Mesendoderm (in vitro differentiated cells): ENCODE measurements around the gene LSM3.

Experiments
- DNase-seq: peaks from one replicate; pipeline ENCODE4 v3.0.0; 2013
- H2AK5ac ChIP-seq: 2 replicates; pipeline ENCODE4 v1.6.1; 2013; ENCODE audit warnings: low read length, inconsistent platforms
- H2BK120ac ChIP-seq: 2 replicates; pipeline ENCODE4 v1.6.1; 2013; ENCODE audit warnings: low read depth, mild to moderate bottlenecking, low read length, moderate library complexity, mixed read lengths
- H2BK15ac ChIP-seq: replicated peaks from 2 replicates; pipeline ENCODE4 v1.6.1; 2013; ENCODE audit warnings: low read depth, mild to moderate bottlenecking, moderate library complexity
- H2BK5ac ChIP-seq: 2 replicates; pipeline ENCODE4 v1.6.1; 2013; ENCODE audit warnings: low read length, inconsistent platforms
- H3K18ac ChIP-seq: 2 replicates; pipeline ENCODE4 v1.6.1; 2013; ENCODE audit warnings: mild to moderate bottlenecking, low read length, mixed read lengths
- H3K23ac ChIP-seq: one replicate; pipeline ENCODE4 v1.6.1; 2013; ENCODE audit warnings: low read length
- H3K27ac ChIP-seq: 2 replicates; pipeline ENCODE4 v1.5.1; 2013; ENCODE audit warnings: low read depth, mild to moderate bottlenecking, inconsistent platforms, low read length, moderate library complexity
- H3K27me3 ChIP-seq: 2 replicates; pipeline ENCODE4 v1.6.1; 2013; ENCODE audit warnings: low read length, control low read depth, mild to moderate bottlenecking, inconsistent platforms; ENCODE audit not compliant: insufficient read depth, poor library complexity
- H3K36me3 ChIP-seq: 2 replicates; pipeline ENCODE4 v1.6.1; 2013; ENCODE audit warnings: low read length, inconsistent platforms; ENCODE audit not compliant: control insufficient read depth, insufficient read depth
- H3K4ac ChIP-seq: one replicate; pipeline ENCODE4 v1.6.1; 2013; ENCODE audit warnings: low read depth, mild to moderate bottlenecking, low read length, moderate library complexity
- H3K4me1 ChIP-seq: 2 replicates; pipeline ENCODE4 v1.6.1; 2013; ENCODE audit warnings: low read depth, low read length, inconsistent platforms; ENCODE audit not compliant: control insufficient read depth
- H3K4me2 ChIP-seq: 2 replicates; pipeline ENCODE4 v1.6.1; 2013; ENCODE audit warnings: low read length
- H3K4me3 ChIP-seq: 2 replicates; pipeline ENCODE4 v1.5.1; 2013; ENCODE audit warnings: mild to moderate bottlenecking, low read length
- H3K56ac ChIP-seq: one replicate; pipeline ENCODE4 v1.6.1; 2013; ENCODE audit warnings: low read length
- H3K79me1 ChIP-seq: 2 replicates; pipeline ENCODE4 v1.6.1; 2013; ENCODE audit warnings: low read length, inconsistent platforms
- H3K79me2 ChIP-seq: 2 replicates; pipeline ENCODE4 v1.6.1; 2013; ENCODE audit warnings: mild to moderate bottlenecking, low read length; ENCODE audit not compliant: control insufficient read depth, insufficient read depth
- H3K9ac ChIP-seq: 2 replicates; pipeline ENCODE4 v1.6.1; 2013; ENCODE audit warnings: low read length, inconsistent platforms
- H4K5ac ChIP-seq: one replicate; pipeline ENCODE4 v1.6.1; 2013; ENCODE audit warnings: low read length
- H4K8ac ChIP-seq: one replicate; pipeline ENCODE4 v1.6.1; 2013; ENCODE audit warnings: low read depth, mild to moderate bottlenecking, control low read depth, low read length, moderate library complexity
- WGBS: extraction: QIAGEN DNeasy Blood & Tissue Kit; methylation state at CpG from one replicate; pipeline ENCODE4 v1.1.7; 2013; ENCODE audit warnings: low lambda C conversion rate, missing lambda C conversion rate; ENCODE audit not compliant: insufficient coverage; ENCODE audit errors: extremely low coverage; 5-methylcytosine and 5-hydroxymethylcytosine counted together

The LSM3 gene

DNA sequence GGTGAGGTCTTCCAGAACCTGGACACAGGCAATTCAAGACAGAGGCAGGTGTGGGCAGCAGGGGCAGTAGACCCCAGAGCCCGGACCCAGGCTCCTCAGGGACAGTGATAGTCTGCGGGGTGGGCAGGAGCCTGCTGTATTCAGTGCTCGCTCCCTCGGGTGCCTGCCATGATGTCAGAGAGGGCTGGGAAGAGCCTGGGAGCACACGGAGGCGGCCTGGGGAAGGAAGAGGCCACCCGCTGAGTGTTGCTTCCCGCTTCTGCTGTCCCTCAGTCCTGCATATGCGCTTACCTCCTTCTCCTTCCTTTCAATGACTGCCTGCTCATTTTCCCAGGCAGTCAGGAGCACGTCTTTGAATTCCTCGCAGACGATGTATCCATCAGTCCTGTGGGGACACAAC is 31.0 kb upstream of the LSM3 start:
- no peak overlapping the region for H3K23ac ChIP-seq
- H3K4me2 ChIP-seq, result no peak overlapping the region
- H3K4me1 ChIP-seq, result peaks cover 4% of the 10 kb centered on the region
- H3K79me1 ChIP-seq, result no peaks in the 10 kb centered on the region
- peak; percentile 59 for DNase-seq
- WGBS, result no CpG with 5 or more reads among the region's 12 CpGs
- no peak overlapping the region for H2AK5ac ChIP-seq
- H2BK5ac ChIP-seq, result no peak overlapping the region
- H4K8ac ChIP-seq, result no peak overlapping the region
- no peak overlapping the region for H2BK15ac ChIP-seq
- H4K5ac ChIP-seq, result no peak overlapping the region
- H3K9ac ChIP-seq, result no peak overlapping the region
- no peak overlapping the region for H3K4me3 ChIP-seq
- no peak overlapping the region for H3K18ac ChIP-seq
- no peak overlapping the region for H2BK120ac ChIP-seq
- H3K79me2 ChIP-seq, result no peaks in the 10 kb centered on the region
- no peaks in the 10 kb centered on the region for H3K36me3 ChIP-seq
- peak overlapping the region; percentile 57 for H3K56ac ChIP-seq
- H3K4ac ChIP-seq, result no peak overlapping the region
- H3K27ac ChIP-seq, result no peak overlapping the region
- H3K27me3 ChIP-seq, result no peaks in the 10 kb centered on the region

DNA sequence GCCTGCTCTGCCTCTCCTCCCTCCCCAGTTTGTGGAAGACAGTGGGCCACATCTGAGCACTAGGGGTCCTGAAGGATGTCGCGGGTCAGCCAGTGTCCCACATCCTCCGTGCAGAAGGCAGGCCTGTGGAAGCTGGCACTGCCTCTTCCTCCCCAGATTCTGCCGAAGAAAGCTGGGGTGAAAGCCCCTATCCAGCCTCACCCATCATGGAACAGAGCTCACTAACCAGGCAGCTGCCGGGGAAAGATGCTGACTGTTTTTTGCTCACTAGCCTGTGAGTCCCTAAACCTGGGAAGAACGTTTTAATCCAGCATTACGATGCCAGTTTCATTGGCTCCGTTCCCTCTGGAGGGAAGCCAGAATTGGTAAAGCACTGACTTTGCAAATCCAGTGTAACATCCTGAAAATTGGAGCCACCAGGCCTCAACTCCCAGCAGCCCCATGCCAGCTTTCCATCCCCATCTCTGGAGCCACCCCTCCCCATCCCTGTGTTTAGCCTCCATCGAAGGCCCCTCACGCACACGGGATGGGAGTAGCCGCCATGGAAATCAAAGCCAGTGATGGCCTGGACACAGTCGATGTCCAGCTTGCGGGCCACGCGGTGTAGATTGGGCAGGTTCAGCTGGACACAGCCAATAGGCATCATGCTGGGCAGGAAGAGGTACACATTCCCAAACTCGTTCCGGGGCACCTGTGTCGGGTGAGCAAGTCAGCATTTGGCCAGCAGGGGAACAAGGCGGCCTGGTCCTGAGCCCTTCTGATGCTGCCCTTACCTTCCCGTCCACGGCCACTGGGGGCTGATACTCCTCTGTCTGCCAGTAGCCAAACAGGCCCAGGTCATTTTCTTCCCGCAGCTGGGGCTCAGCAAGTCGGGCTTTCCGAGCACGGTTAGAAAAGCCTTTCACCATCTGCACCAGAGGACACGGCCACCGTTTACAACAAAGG is 30.3 kb upstream of the LSM3 start:
- Histone ChIP-seq H4K5ac (no peak overlapping the region), H2BK5ac (no peak overlapping the region), H3K4me2 (no peak overlapping the region), H2BK15ac (no peak overlapping the region), H3K79me2 (no peaks in the 10 kb centered on the region), H3K79me1 (no peaks in the 10 kb centered on the region), H3K36me3 (no peaks in the 10 kb centered on the region), H2AK5ac (no peak overlapping the region), H3K4me3 (no peak overlapping the region), H4K8ac (no peak overlapping the region), H3K4ac (no peak overlapping the region), H3K23ac (peak overlapping the region; percentile 53), H3K4me1 (peaks cover 4% of the 10 kb centered on the region), H3K27ac (no peak overlapping the region), H3K9ac (peak overlapping the region; percentile 28), H2BK120ac (no peak overlapping the region), H3K56ac (peak overlapping the region; percentile 68), H3K27me3 (no peaks in the 10 kb centered on the region), H3K18ac (no peak overlapping the region)
- peak; percentile 94 for DNase-seq
- WGBS, result no CpG with 5 or more reads among the region's 28 CpGs

DNA sequence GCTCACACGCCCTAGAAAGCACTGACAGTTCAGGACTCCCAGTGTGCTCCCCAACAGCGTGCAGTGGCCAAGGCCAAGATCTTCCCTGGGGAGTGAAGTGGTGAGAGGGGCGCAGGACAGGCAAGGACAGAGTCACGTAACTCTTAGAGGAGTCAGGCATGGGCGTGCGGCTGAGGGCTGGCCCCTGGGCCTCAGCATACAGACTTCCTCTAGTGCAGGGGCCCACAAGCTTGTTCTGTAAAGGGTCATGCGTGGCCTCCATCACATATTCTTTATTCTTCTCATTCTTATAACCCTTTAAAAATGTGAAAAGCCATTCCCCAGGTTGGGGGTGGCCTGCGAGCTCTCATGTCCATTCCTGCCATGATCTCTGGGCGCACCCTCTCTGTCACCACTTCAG is 28.5 kb upstream of the LSM3 start:
- H3K27ac ChIP-seq, result no peak overlapping the region
- no peak overlapping the region for H2BK15ac ChIP-seq
- H2BK5ac ChIP-seq, result no peak overlapping the region
- no CpG with 5 or more reads among the region's 9 CpGs for WGBS
- H3K79me1 ChIP-seq, result no peaks in the 10 kb centered on the region
- H4K8ac ChIP-seq, result no peak overlapping the region
- H3K79me2 ChIP-seq, result no peaks in the 10 kb centered on the region
- no peak overlapping the region for H3K4me2 ChIP-seq
- H3K4ac ChIP-seq, result no peak overlapping the region
- H3K23ac ChIP-seq, result no peak overlapping the region
- H3K4me1 ChIP-seq, result peaks cover 4% of the 10 kb centered on the region
- H3K56ac ChIP-seq, result no peak overlapping the region
- no peaks in the 10 kb centered on the region for H3K27me3 ChIP-seq
- no peak overlapping the region for H3K18ac ChIP-seq
- no peak overlapping the region for H3K9ac ChIP-seq
- no peak for DNase-seq
- peaks cover 2% of the 10 kb centered on the region for H3K36me3 ChIP-seq
- H3K4me3 ChIP-seq, result no peak overlapping the region
- H2AK5ac ChIP-seq, result no peak overlapping the region
- no peak overlapping the region for H4K5ac ChIP-seq
- H2BK120ac ChIP-seq, result no peak overlapping the region

DNA sequence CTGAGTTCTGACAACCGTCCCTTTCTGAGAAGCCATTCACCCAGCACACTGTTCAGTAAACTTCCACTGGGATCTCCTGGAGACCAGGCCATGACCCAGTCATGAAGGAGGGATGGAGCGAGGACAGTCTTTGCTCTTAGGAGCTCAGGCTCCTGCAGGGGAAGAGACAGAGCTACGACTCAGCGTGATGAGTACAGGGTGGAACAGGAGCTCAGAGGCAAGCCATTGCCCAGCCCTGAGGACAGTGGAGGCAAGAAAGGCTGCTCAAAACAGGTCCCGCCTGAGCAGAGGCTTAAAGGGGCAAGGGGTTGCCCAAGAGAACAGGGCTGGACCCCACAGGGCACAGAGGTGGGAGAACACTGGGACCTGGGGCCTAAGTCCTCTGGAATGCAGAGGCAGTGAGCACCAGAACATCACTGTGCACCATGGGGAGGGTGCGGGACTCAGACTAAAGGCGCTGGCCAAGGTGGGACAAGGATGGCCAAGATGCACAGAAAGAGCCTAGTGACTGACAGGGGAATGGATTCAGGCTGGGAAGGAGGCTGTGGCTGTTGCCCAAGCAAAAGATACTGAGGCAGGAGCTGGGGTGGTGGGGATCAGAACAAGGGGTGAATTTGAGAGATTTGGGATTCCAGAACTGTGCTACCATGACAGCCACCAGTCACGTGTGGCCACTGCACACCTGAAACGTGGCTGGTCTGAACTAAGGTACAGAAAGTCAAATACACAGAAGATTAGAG is 28.0 kb upstream of the LSM3 start:
- Histone ChIP-seq H3K79me1 (no peaks in the 10 kb centered on the region), H3K36me3 (peaks cover 2% of the 10 kb centered on the region), H3K4ac (no peak overlapping the region), H3K23ac (no peak overlapping the region), H4K5ac (no peak overlapping the region), H3K56ac (no peak overlapping the region), H2BK15ac (no peak overlapping the region), H3K27ac (no peak overlapping the region), H2BK5ac (no peak overlapping the region), H3K27me3 (no peaks in the 10 kb centered on the region), H4K8ac (no peak overlapping the region), H3K79me2 (no peaks in the 10 kb centered on the region), H2AK5ac (no peak overlapping the region), H3K18ac (no peak overlapping the region), H3K4me3 (no peak overlapping the region), H2BK120ac (no peak overlapping the region), H3K4me1 (peaks cover 4% of the 10 kb centered on the region), H3K4me2 (no peak overlapping the region), H3K9ac (no peak overlapping the region)
- no CpG with 5 or more reads among the region's 9 CpGs for WGBS
- DNase-seq, result no peak

DNA sequence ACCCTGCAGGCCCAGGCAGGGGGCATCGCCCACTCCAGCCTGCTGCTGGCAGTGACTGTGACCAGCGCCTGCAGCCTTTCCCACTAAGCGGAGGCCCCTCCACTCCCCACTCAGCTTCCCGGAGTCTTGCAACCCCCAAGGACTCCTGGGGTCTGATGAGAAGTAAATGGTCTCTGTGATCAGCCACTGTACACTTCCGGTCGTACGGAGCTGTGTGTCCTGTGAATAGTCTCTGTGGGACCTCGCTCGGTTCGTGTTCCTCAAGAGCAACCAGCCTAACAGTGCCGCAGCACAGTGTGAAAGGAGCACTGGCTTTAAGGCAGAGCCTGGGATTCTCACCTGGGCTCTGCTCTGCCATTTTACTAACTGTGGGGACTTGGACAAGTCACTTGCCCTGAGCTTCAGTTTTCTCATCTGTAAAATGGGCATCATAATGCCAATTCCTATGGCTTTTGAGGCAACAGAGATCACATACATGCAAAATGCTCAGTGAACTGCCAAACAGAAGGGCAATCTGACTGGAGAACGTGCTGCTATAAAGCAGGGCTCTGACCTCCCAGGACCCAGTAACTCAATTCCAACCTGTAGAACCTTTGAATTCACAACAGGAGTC is 27.0 kb upstream of the LSM3 start:
- Histone ChIP-seq H2BK5ac (no peak overlapping the region), H3K36me3 (peaks cover 4% of the 10 kb centered on the region), H3K79me2 (no peaks in the 10 kb centered on the region), H2AK5ac (no peak overlapping the region), H3K27ac (no peak overlapping the region), H2BK15ac (no peak overlapping the region), H3K79me1 (no peaks in the 10 kb centered on the region), H2BK120ac (no peak overlapping the region), H3K56ac (no peak overlapping the region), H4K5ac (no peak overlapping the region), H3K4me3 (no peak overlapping the region), H3K27me3 (no peaks in the 10 kb centered on the region), H3K9ac (no peak overlapping the region), H3K4me2 (no peak overlapping the region), H3K23ac (no peak overlapping the region), H4K8ac (no peak overlapping the region), H3K4me1 (peaks cover 4% of the 10 kb centered on the region), H3K4ac (no peak overlapping the region), H3K18ac (no peak overlapping the region)
- DNase-seq, result no peak
- WGBS, result no CpG with 5 or more reads among the region's 12 CpGs
